GM12891 (cell line): ENCODE measurements around the gene SYT1.
"Not testable (repeated sequence)": the region's sequence is repeated elsewhere in the genome, so short reads cannot be mapped to it uniquely, and the experiment has no call there.

Source experiments
- DNase-seq: peaks from one replicate; pipeline ENCODE4 v3.0.0; 2011; ENCODE audit warnings: low spot score; ENCODE audit not compliant: insufficient read length
- FAIRE-seq: peaks from 2 replicates; lab custom pipeline; 2011; peaks lifted over from hg19 to GRCh38; lab: Jason Lieb, UNC
- PAX5 ChIP-seq: IDR thresholded peaks from 2 replicates; pipeline ENCODE4 v1.6.1; 2011; ENCODE audit warnings: low read length, moderate library complexity, mild to moderate bottlenecking; ENCODE audit not compliant: insufficient read depth, severe bottlenecking
- POLR2A ChIP-seq: IDR thresholded peaks from 2 replicates; pipeline ENCODE4 v1.6.1; 2011; ENCODE audit warnings: low read depth, low read length, control low read depth
- POLR2AphosphoS5 ChIP-seq: IDR thresholded peaks from 2 replicates; pipeline ENCODE4 v1.6.1; 2011; ENCODE audit warnings: low read depth, low read length, control low read depth
- POU2F2 ChIP-seq: IDR thresholded peaks from 2 replicates; pipeline ENCODE4 v1.6.1; 2011; ENCODE audit warnings: low read depth, mild to moderate bottlenecking, control low read depth, low read length, moderate library complexity
- SPI1 ChIP-seq: IDR thresholded peaks from 2 replicates; pipeline ENCODE4 v1.6.1; 2011; ENCODE audit warnings: low read depth, low read length, control low read depth
- TAF1 ChIP-seq: IDR thresholded peaks from 2 replicates; pipeline ENCODE4 v1.6.1; 2011; ENCODE audit warnings: low read depth, low read length, control low read depth

SYT1 gene

GRCh38 chr12:79183003-79183402 lies 318.4 kb downstream of the SYT1 start:
- TF ChIP-seq SPI1 (no peak), PAX5 (no peak), POLR2AphosphoS5 (no peak), POU2F2 (no peak), TAF1 (no peak), POLR2A (no peak)
- FAIRE-seq (no peak), DNase-seq (no peak)

- TF ChIP-seq PAX5 (no peak), POU2F2 (no peak), SPI1 (no peak), POLR2A (no peak), POLR2AphosphoS5 (no peak), TAF1 (no peak)
- DNase-seq: no peak
- FAIRE-seq: no peak
Observed at GRCh38 chr12:79183926-79184325, 319.4 kb downstream of the SYT1 start.

- TF ChIP-seq POLR2AphosphoS5 (no peak), POU2F2 (no peak), POLR2A (no peak), SPI1 (no peak), TAF1 (no peak), PAX5 (no peak)
- no peak for FAIRE-seq
Observed at GRCh38 chr12:79186506-79186905, 321.9 kb downstream of the SYT1 start.

GRCh38 chr12:79187032-79187431 lies 322.5 kb downstream of the SYT1 start:
- DNase-seq (no peak), FAIRE-seq (no peak)
- TF ChIP-seq SPI1: no peak
- TF ChIP-seq POLR2A: no peak
- no peak for TF ChIP-seq PAX5
- TF ChIP-seq POU2F2: no peak
- no peak for TF ChIP-seq POLR2AphosphoS5
- TF ChIP-seq TAF1: no peak

More at GRCh38 chr12:79186506-79186905, 321.9 kb downstream of the SYT1 start:
- no peak for DNase-seq

GRCh38 chr12:79191391-79191790 lies 326.8 kb downstream of the SYT1 start:
- DNase-seq (no peak), FAIRE-seq (no peak)
- TF ChIP-seq TAF1 (no peak), POLR2A (no peak), POU2F2 (no peak), POLR2AphosphoS5 (no peak), PAX5 (no peak), SPI1 (no peak)

GRCh38 chr12:79194595-79194994 lies 330.0 kb downstream of the SYT1 start:
- DNase-seq (no peak), FAIRE-seq (no peak)
- no peak for TF ChIP-seq PAX5
- no peak for TF ChIP-seq POU2F2
- TF ChIP-seq TAF1: no peak
- TF ChIP-seq POLR2AphosphoS5: no peak
- TF ChIP-seq POLR2A: no peak

- FAIRE-seq: no peak
- no peak for TF ChIP-seq TAF1
- no peak for TF ChIP-seq POLR2A
- TF ChIP-seq POU2F2: no peak
- no peak for TF ChIP-seq PAX5
- TF ChIP-seq POLR2AphosphoS5: no peak
- TF ChIP-seq SPI1: no peak
- DNase-seq: no peak
Observed at GRCh38 chr12:79199166-79199565, 334.6 kb downstream of the SYT1 start.

- DNase-seq: no peak
- no peak for FAIRE-seq
- no peak for TF ChIP-seq SPI1
- no peak for TF ChIP-seq POLR2AphosphoS5
- no peak for TF ChIP-seq POU2F2
- no peak for TF ChIP-seq POLR2A
- no peak for TF ChIP-seq TAF1
- no peak for TF ChIP-seq PAX5
Observed at GRCh38 chr12:79200176-79200575, 335.6 kb downstream of the SYT1 start.

GRCh38 chr12:79203058-79203647 lies 338.6 kb downstream of the SYT1 start:
- FAIRE-seq (no peak), DNase-seq (no peak)
- TF ChIP-seq PAX5: no peak
- TF ChIP-seq POLR2A: no peak

GRCh38 chr12:79206871-79207270 lies 342.3 kb downstream of the SYT1 start:
- DNase-seq (no peak), FAIRE-seq (no peak)
- TF ChIP-seq POLR2A: no peak

- FAIRE-seq, DNase-seq: not testable (repeated sequence)
Observed at GRCh38 chr12:79210403-79210802, 345.8 kb downstream of the SYT1 start.
